PC-9 (cell line): Measurements from ENCODE around the gene FADD. TPM values are rescaled to one million over a fixed set of nuclear protein-coding genes. Genes with fewer than 3 reads are reported as not detected.
"Not testable (repeated sequence)": the region's sequence is repeated elsewhere in the genome, so short reads cannot be mapped to it uniquely, and the experiment has no call there.

Source experiments
- BruUV-seq: library from RNA; stranded (reverse); fragments of 400-500 nt; replicated peaks from 2 replicates; lab custom pipeline; 2021; lab: Mats Ljungman, UMichigan
- CTCF ChIA-PET: fragments of 300-600 bp; sonication (Branson Sonifier 250); formaldehyde crosslinking; loops from one replicate; lab custom pipeline; 2022; ENCODE audit warnings: antibody characterized with exemption; lab: Charles Lee
- POLR2A ChIA-PET: fragments of 300-600 bp; sonication (Branson Sonifier 250); formaldehyde crosslinking; loops from one replicate; lab custom pipeline; 2022; ENCODE audit warnings: antibody characterized with exemption; ENCODE audit not compliant: unreplicated experiment; lab: Charles Lee
- DNase-seq, 2 experiments: peaks; one replicate each; pipeline versions ENCODE4 v3.0.0 to v3.0.0-alpha.2; 2015 to 2022; ENCODE audit warnings: mixed read lengths in 1 of 2
- H2AFZ ChIP-seq: fragments of 200-600 bp; sonication (generic); 2 replicates; pipeline ENCODE4 v1.8.1; 2017; ENCODE audit warnings: antibody characterized with exemption
- H3F3A ChIP-seq: fragments of 200-600 bp; sonication (generic); 2 replicates; pipeline ENCODE4 v1.8.1; 2017; ENCODE audit warnings: antibody characterized with exemption, mild to moderate bottlenecking, low read depth; ENCODE audit not compliant: insufficient read depth
- H3K27ac ChIP-seq: fragments of 200-600 bp; sonication (generic); 2 replicates; pipeline ENCODE4 v1.6.1; 2016; ENCODE audit warnings: mixed run types
- H3K27me3 ChIP-seq: fragments of 200-600 bp; sonication (generic); 2 replicates; pipeline ENCODE4 v1.6.1; 2016; ENCODE audit warnings: low read depth, mixed run types; ENCODE audit not compliant: insufficient read depth
- H3K36me3 ChIP-seq: fragments of 200-600 bp; sonication (generic); 2 replicates; pipeline ENCODE4 v1.6.1; 2016; ENCODE audit warnings: low read depth, mixed run types
- H3K4me1 ChIP-seq: fragments of 200-600 bp; sonication (generic); replicated peaks from 2 replicates; pipeline ENCODE4 v1.6.1; 2016; ENCODE audit warnings: mixed run types; ENCODE audit not compliant: insufficient read depth
- H3K4me2 ChIP-seq: fragments of 200-600 bp; sonication (generic); 2 replicates; pipeline ENCODE4 v1.6.1; 2017; ENCODE audit warnings: mixed run types
- H3K4me3 ChIP-seq: fragments of 200-600 bp; sonication (generic); 2 replicates; pipeline ENCODE4 v1.6.1; 2016; ENCODE audit warnings: mixed run types
- H3K79me2 ChIP-seq: fragments of 200-600 bp; sonication (generic); 2 replicates; pipeline ENCODE4 v1.6.1; 2017; ENCODE audit warnings: low read depth, mixed run types
- H3K9me2 ChIP-seq: fragments of 200-600 bp; sonication (generic); 2 replicates; pipeline ENCODE4 v1.8.1; 2017; ENCODE audit warnings: mild to moderate bottlenecking; ENCODE audit not compliant: insufficient read depth
- H3K9me3 ChIP-seq: fragments of 200-600 bp; sonication (generic); 2 replicates; pipeline ENCODE4 v1.8.1; 2016; ENCODE audit warnings: low read depth; ENCODE audit not compliant: insufficient read depth
- H4K20me1 ChIP-seq: fragments of 200-600 bp; sonication (generic); 2 replicates; pipeline ENCODE4 v1.8.1; 2017; ENCODE audit not compliant: insufficient read depth
- EZH2 ChIP-seq: fragments of 200-600 bp; sonication (generic); IDR thresholded peaks from 2 replicates; pipeline ENCODE4 v1.8.0; 2017; ENCODE audit warnings: antibody characterized with exemption, low read depth
- intact Hi-C: fragments of 100-400 bp; cut with micrococcal nuclease; formaldehyde crosslinking; loops from one replicate; pipeline ENCODE4 v1.10.0; 2022; ENCODE audit not compliant: unreplicated experiment
- total RNA-seq: library from RNA; stranded (reverse); gene quantifications from 2 replicates; pipeline ENCODE4 v1.2.3, GENCODE V29; 2021
- TF ChIP-seq, protein P1 (sequence below): fragments of 200-600 bp; sonication (generic); conservative IDR thresholded peaks from 2 replicates; pipeline ENCODE4 v1.6.1; 2017; ENCODE audit warnings: mixed run types, antibody characterized with exemption, mild to moderate bottlenecking, moderate library complexity

Gene FADD
- total RNA-seq, 1 experiment from 2014 or later: 47.8 TPM

DNA sequence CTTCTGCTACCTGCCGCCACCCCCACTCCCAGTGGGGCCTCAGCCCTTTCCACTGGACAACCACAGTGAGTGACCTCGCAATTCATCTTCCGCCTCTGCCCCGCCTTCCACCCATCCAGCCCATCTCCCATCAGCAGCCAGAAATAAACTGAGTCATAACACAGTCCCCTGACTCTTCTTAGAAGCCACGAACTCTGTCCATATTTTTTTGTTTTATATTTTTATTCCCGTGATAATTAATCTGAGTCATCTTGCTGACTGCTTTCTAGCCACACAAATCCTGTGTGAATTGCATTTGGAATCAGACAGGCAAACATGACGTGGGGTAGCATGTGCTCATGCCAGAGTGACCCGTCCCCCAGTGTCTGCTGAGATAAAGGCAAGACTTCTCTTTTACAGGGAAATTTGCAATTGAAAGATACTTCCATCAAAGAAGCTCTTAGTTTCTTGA lies 7.0 kb downstream of the FADD start:
- Histone ChIP-seq H3K79me2 (peaks cover 28% of the 10 kb centered on the region), H3K27me3 (no peaks in the 10 kb centered on the region), H3K4me3 (no peak overlapping the region), H3K9me3 (no peaks in the 10 kb centered on the region), H3K36me3 (peaks cover 23% of the 10 kb centered on the region), H3K9me2 (no peaks in the 10 kb centered on the region), H2AFZ (no peak overlapping the region), H3K27ac (no peak overlapping the region), H3K4me1 (peaks cover 1% of the 10 kb centered on the region), H3F3A (peaks cover 54% of the 10 kb centered on the region), H3K4me2 (no peak overlapping the region), H4K20me1 (peaks cover 49% of the 10 kb centered on the region)
- BruUV-seq: no TSS peak
- TF ChIP-seq EZH2: no peak
- TF ChIP-seq, protein P1, sequence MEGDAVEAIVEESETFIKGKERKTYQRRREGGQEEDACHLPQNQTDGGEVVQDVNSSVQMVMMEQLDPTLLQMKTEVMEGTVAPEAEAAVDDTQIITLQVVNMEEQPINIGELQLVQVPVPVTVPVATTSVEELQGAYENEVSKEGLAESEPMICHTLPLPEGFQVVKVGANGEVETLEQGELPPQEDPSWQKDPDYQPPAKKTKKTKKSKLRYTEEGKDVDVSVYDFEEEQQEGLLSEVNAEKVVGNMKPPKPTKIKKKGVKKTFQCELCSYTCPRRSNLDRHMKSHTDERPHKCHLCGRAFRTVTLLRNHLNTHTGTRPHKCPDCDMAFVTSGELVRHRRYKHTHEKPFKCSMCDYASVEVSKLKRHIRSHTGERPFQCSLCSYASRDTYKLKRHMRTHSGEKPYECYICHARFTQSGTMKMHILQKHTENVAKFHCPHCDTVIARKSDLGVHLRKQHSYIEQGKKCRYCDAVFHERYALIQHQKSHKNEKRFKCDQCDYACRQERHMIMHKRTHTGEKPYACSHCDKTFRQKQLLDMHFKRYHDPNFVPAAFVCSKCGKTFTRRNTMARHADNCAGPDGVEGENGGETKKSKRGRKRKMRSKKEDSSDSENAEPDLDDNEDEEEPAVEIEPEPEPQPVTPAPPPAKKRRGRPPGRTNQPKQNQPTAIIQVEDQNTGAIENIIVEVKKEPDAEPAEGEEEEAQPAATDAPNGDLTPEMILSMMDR: no peak
- POLR2A ChIA-PET: interaction anchor here (0.7 kb wide), 1 partner anchor 61 kb away, joined by 5 read pairs; the partner anchor contains the start of gene PPFIA1
- DNase-seq: no peak
- intact Hi-C loops: no loop called here
- CTCF ChIA-PET: no interaction called here

DNA sequence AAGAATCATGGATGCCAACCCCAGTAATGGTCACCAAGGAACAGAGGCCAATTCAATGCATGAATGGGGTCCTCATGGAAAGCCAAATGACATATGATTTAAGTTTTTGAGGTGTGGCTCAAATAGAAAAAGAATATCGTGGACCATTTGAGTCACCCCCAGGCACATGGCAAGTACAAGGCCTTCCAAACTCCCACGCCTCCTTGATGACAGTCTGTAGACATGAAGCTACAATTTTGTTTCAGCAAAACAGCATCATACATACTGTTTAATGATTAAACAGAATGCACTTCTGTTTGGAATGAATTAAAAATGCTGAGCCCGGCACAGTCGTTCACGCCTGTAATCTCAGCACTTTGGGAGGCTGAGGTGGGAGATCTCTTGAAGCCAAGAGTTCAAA lies 7.4 kb downstream of the FADD start:
- CTCF ChIA-PET: no interaction called here

DNA sequence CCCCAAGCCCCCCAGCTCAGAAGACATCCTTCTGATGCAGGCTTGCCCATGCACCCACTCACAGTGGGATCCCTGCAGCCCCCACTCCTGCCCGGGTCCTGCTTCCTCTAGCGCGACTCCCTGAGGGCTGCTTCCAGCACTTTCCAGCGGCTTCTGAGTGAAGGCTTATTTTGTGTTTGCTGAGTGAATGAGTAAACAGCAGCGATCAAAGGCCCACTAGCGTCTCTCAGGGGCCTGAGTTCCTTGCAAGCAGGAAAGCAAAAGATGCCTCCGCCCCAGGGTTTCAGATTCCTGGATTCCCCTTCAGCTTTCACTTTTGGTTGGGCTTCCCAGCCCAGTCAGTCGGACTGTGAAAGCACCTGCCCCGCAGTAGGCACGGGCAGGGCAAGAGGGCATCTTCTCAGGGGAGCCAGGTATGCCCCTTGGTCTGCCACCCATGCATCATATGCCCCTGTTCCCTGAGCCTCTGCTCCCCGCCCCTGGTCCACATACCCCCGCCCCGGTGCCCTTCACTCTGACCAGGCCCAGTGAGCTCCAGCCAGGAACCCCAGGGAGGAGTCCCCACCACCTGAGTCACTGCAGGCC lies 9.2 kb downstream of the FADD start:
- BruUV-seq: no TSS peak
- peak in 1 of 2 experiments; percentile 53 for DNase-seq
- no peak overlapping the region for H3K4me3 ChIP-seq

More for the DNA sequence above, 7.4 kb downstream of the FADD start:
- Histone ChIP-seq H3K27ac (no peak overlapping the region), H2AFZ (no peak overlapping the region), H3F3A (peaks cover 49% of the 10 kb centered on the region), H3K9me3 (no peaks in the 10 kb centered on the region), H3K79me2 (peaks cover 24% of the 10 kb centered on the region), H3K4me2 (no peak overlapping the region), H3K4me3 (no peak overlapping the region), H3K27me3 (no peaks in the 10 kb centered on the region), H3K9me2 (no peaks in the 10 kb centered on the region), H3K4me1 (no peaks in the 10 kb centered on the region), H4K20me1 (peaks cover 45% of the 10 kb centered on the region), H3K36me3 (peaks cover 21% of the 10 kb centered on the region)
- no peak for DNase-seq
- POLR2A ChIA-PET: interaction anchor here (0.6 to 0.7 kb wide), 2 partner anchors 60 to 185 kb away, joined by 5 to 6 read pairs; partner anchors contain the start of gene PPFIA1
- no TSS peak for BruUV-seq
- intact Hi-C loops: no loop called here
- no peak for TF ChIP-seq EZH2
- TF ChIP-seq, protein P1: no peak

DNA sequence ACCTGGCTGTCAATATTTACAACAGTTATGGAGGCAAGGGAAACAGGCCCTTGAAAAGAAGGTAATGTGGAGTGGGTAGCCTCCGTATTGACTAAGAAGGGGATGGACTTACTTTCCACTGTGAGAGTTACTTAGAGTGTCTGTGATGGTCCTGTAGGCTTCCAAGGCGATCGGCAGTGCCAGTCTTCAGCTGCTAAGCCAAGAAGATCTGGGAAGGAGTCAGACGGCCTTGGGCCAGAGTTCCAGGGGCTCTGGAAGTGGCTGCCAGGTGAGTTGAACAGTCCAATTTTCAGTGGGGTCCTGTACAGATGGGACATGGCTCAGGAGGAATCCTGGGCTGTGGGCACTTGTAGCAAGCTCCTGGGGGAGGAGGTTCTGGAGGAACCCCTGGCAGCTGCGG lies 14.3 kb downstream of the FADD start:
- POLR2A ChIA-PET, H4K20me1 ChIP-seq, H3K4me2 ChIP-seq, H3K27me3 ChIP-seq, H3K9me3 ChIP-seq, H3K4me3 ChIP-seq, H3K27ac ChIP-seq, CTCF ChIA-PET, H3K79me2 ChIP-seq, H3K36me3 ChIP-seq, H3F3A ChIP-seq, H3K9me2 ChIP-seq, intact Hi-C loops, H2AFZ ChIP-seq, BruUV-seq, DNase-seq: not testable (repeated sequence)
- peaks cover 10% of the 10 kb centered on the region for H3K4me1 ChIP-seq

More for the DNA sequence above, 9.2 kb downstream of the FADD start:
- Histone ChIP-seq H3F3A (peaks cover 34% of the 10 kb centered on the region), H3K36me3 (peaks cover 8% of the 10 kb centered on the region; the same call in 1 of the 2 replicates), H4K20me1 (peaks cover 27% of the 10 kb centered on the region), H3K9me3 (no peaks in the 10 kb centered on the region), H3K4me1 (no peaks in the 10 kb centered on the region), H2AFZ (no peak overlapping the region), H3K79me2 (peaks cover 6% of the 10 kb centered on the region), H3K27ac (no peak overlapping the region), H3K9me2 (no peaks in the 10 kb centered on the region), H3K27me3 (no peaks in the 10 kb centered on the region), H3K4me2 (no peak overlapping the region)
- intact Hi-C loops: no loop called here
- TF ChIP-seq, protein P1: no peak
- no peak for TF ChIP-seq EZH2
- CTCF ChIA-PET: interaction anchor here (0.6 kb wide), 1 partner anchor 14 kb away, joined by 3 read pairs; no protein-coding TSS in a partner anchor
- POLR2A ChIA-PET: interaction anchor here (0.7 to 0.8 kb wide), 2 partner anchors 34 to 59 kb away, joined by 6 read pairs; no protein-coding TSS in a partner anchor

DNA sequence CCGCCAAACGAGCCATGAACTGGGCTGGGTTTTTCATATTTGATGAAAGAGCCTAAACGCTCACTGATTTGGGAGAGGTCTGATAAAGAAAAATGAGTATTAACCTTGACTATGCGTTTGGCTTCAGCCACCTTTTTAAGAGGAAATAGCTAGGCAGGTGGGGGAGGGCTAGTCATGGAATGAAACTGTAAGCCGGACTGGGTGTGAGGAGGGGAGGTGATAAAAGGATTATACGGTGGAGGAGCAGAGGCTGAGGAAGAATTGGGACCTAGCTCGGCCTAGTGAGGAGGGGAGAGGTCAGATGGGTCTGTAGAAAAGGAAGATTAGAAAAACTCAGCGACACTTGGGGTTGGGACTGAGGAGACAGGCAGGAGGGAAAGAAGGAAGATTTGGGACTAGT lies 15.0 kb downstream of the FADD start:
- H3K79me2 ChIP-seq, H3K4me3 ChIP-seq, H3K36me3 ChIP-seq, H3F3A ChIP-seq, BruUV-seq, H2AFZ ChIP-seq, POLR2A ChIA-PET, CTCF ChIA-PET, H3K9me3 ChIP-seq, DNase-seq, H4K20me1 ChIP-seq, H3K9me2 ChIP-seq, intact Hi-C loops, H3K4me2 ChIP-seq, H3K27ac ChIP-seq, H3K27me3 ChIP-seq: not testable (repeated sequence)
- H3K4me1 ChIP-seq: peaks cover 10% of the 10 kb centered on the region
